NOMO-1 treated with DMSO at 0.1 percent for 48 hours (cell line): ENCODE measurements around the gene TAGLN.
"Not testable (repeated sequence)": the region's sequence is repeated elsewhere in the genome, so short reads cannot be mapped to it uniquely, and the experiment has no call there.

Experiments used
- DNase-seq: peaks from one replicate; lab custom pipeline; 2025; ENCODE audit not compliant: unreplicated experiment; lab: John Stamatoyannopoulos, UW

Gene TAGLN

GRCh38 chr11:117195258-117195657, 3.9 kb upstream of the TAGLN start:
- DNase-seq: no peak

- DNase-seq: no peak
These were observed 3.4 kb upstream of the TAGLN start for GRCh38 chr11:117195761-117196160.

- DNase-seq: no peak
These were observed 2.2 kb upstream of the TAGLN start for GRCh38 chr11:117197006-117197405.

GRCh38 chr11:117197516-117198456, 1.4 kb upstream of the TAGLN start:
- DNase-seq: no peak

GRCh38 chr11:117198613-117199012, 557 bp upstream of the TAGLN start:
- DNase-seq: no peak

GRCh38 chr11:117199916-117200812, 994 bp downstream of the TAGLN start:
- no peak for DNase-seq

- DNase-seq: no peak
These were observed 1.9 kb downstream of the TAGLN start for GRCh38 chr11:117200813-117201657.

- DNase-seq: no peak
These were observed 2.6 kb downstream of the TAGLN start for GRCh38 chr11:117201658-117202305.

- DNase-seq: no peak
These were observed 3.4 kb downstream of the TAGLN start for GRCh38 chr11:117202386-117203068.

- DNase-seq: no peak
These were observed 3.9 kb downstream of the TAGLN start for GRCh38 chr11:117203069-117203407.

GRCh38 chr11:117204283-117205080, 5.3 kb downstream of the TAGLN start:
- no peak for DNase-seq

- DNase-seq: no peak
These were observed 6.1 kb downstream of the TAGLN start for GRCh38 chr11:117205211-117205818.

- not testable (repeated sequence) for DNase-seq
These were observed 6.9 kb downstream of the TAGLN start for GRCh38 chr11:117206111-117206510.

- DNase-seq: not testable (repeated sequence)
These were observed 7.7 kb downstream of the TAGLN start for GRCh38 chr11:117206859-117207258.

- not testable (repeated sequence) for DNase-seq
These were observed 8.3 kb downstream of the TAGLN start for GRCh38 chr11:117207481-117207880.

GRCh38 chr11:117208710-117209109, 9.5 kb downstream of the TAGLN start:
- DNase-seq: not testable (repeated sequence)

GRCh38 chr11:117209351-117210125, 10.4 kb downstream of the TAGLN start:
- DNase-seq: not testable (repeated sequence)

GRCh38 chr11:117210620-117211019, 11.4 kb downstream of the TAGLN start:
- no peak for DNase-seq
